ENCODE results near the gene ZNF611. TPM values are rescaled to one million over a fixed set of nuclear protein-coding genes. Genes with fewer than 3 reads are reported as not detected.

Gene ZNF611
- total RNA-seq, 2 donors from 2014 or later, result 15.0 to 17.1 TPM

Other genes starting within 250 kb of the ZNF611 start
- 10 to 100 TPM; 17.4 to 17.8 TPM for gene ZNF808, start 207.4 kb downstream of the ZNF611 start, total RNA-seq
- 10 to 100 TPM; 11.3 to 16.0 TPM for gene ZNF701, start 164.8 kb downstream of the ZNF611 start, total RNA-seq
- 10 to 100 TPM; 40.2 to 44.6 TPM for gene ZNF83, start 96.7 kb downstream of the ZNF611 start, total RNA-seq
- 1 to 10 TPM; 6.8 to 7.0 TPM for gene ZNF600, start 51.7 kb upstream of the ZNF611 start, total RNA-seq
- gene ZNF28, start 86.6 kb upstream of the ZNF611 start, total RNA-seq, result 10 to 100 TPM; 11.4 to 12.4 TPM
- gene ZNF468, start 122.6 kb upstream of the ZNF611 start, total RNA-seq, result 10 to 100 TPM in 1 of 2 donors, 1 to 10 TPM in 1; 9.8 to 12.4 TPM
- gene ZNF320, start 162.6 kb upstream of the ZNF611 start, total RNA-seq, result 1 to 10 TPM; 7.5 to 8.2 TPM
- gene ZNF888, start 188.4 kb upstream of the ZNF611 start, total RNA-seq, result 1 to 10 TPM; 2.6 to 3.2 TPM
- 1 to 10 TPM; 6.4 to 9.7 TPM for gene ZNF816, start 227.8 kb upstream of the ZNF611 start, total RNA-seq